NCI-H1436 (cell line): ENCODE results near the gene UBXN1.

ENCODE experiments used
- DNase-seq: peaks from one replicate; lab custom pipeline; 2025; lab: John Stamatoyannopoulos, UW

UBXN1 gene

GRCh38 chr11:62645946-62646824 lies 32.7 kb downstream of the UBXN1 start, which contains the start of gene GANAB:
Gene GANAB, minus strand, starts transcription at chr11:62646613. Its CDS starts 14 bp downstream, at chr11:62646599.
- peak; percentile 98 for DNase-seq

- no peak for DNase-seq
These were observed 33.3 kb downstream of the UBXN1 start for GRCh38 chr11:62645671-62645945.

GRCh38 chr11:62644220-62644619 lies 34.7 kb downstream of the UBXN1 start:
- DNase-seq, result no peak

- no peak for DNase-seq
These were observed 46.4 kb downstream of the UBXN1 start for GRCh38 chr11:62632492-62632891.

- no peak for DNase-seq
These were observed 51.2 kb downstream of the UBXN1 start for GRCh38 chr11:62627713-62628112.
